Gastroesophageal sphincter (tissue), 4 donors: Measurements from ENCODE around the gene XRCC4. TPM values are rescaled to one million over a fixed set of nuclear protein-coding genes. Genes with fewer than 3 reads are reported as not detected.

ENCODE experiments used
- ATAC-seq: fragments of 150-250 bp; one replicate; pipeline ENCODE4 v1.9.1; 2016; ENCODE audit warnings: mild to moderate bottlenecking, moderate library complexity
- H3K27ac ChIP-seq, 4 donors: fragments of 200-600 bp; sonication (generic) in 3 of 4; 1 replicate in 3 of 4; 2 replicates in 1 of 4; pipeline ENCODE4 v1.5.1; 2016 to 2019
- H3K27me3 ChIP-seq: fragments of 200-600 bp; sonication (generic); one replicate; pipeline ENCODE4 v1.5.1; 2019
- H3K36me3 ChIP-seq, 2 donors: fragments of 200-600 bp; sonication (generic); one replicate each; pipeline ENCODE4 v1.5.1; 2019; ENCODE audit warnings: control low read depth in 1 of 2
- H3K4me1 ChIP-seq, 3 donors: fragments of 200-600 bp; sonication (generic); 1 replicate in 2 of 3; 2 replicates in 1 of 3; pipeline ENCODE4 v1.5.1; 2016 to 2019; ENCODE audit warnings: control low read depth in 2 of 3
- H3K4me3 ChIP-seq, 2 donors: fragments of 200-600 bp; sonication (generic); one replicate each; pipeline ENCODE4 v1.5.1; 2019; ENCODE audit warnings: mild to moderate bottlenecking in 1 of 2, moderate library complexity in 1 of 2
- H3K9me3 ChIP-seq, 3 donors: fragments of 200-600 bp; sonication (generic); one replicate each; pipeline ENCODE4 v1.5.1; 2017 to 2019; ENCODE audit warnings: control low read depth in 2 of 3
- CTCF ChIP-seq, 4 experiments: fragments of 200-600 bp in 2 of 4; fragments of 450-650 bp in 2 of 4; sonication (generic) in 1 of 4; IDR thresholded peaks; one replicate each; pipeline ENCODE4 v1.5.1; 2017 to 2019; ENCODE audit warnings: antibody characterized with exemption in 4 of 4, mild to moderate bottlenecking in 2 of 4, moderate library complexity in 2 of 4
- EP300 ChIP-seq: sonication (generic); formaldehyde crosslinking; IDR thresholded peaks from one replicate; pipeline ENCODE4 v1.6.1; 2017; ENCODE audit warnings: antibody characterized with exemption, mild to moderate bottlenecking
- POLR2A ChIP-seq, 2 donors: fragments of 450-650 bp; IDR thresholded peaks; one replicate each; pipeline ENCODE4 v1.6.1; 2017; ENCODE audit warnings: antibody characterized with exemption in 2 of 2, mild to moderate bottlenecking in 2 of 2, moderate library complexity in 1 of 2
- POLR2AphosphoS5 ChIP-seq: sonication (generic); formaldehyde crosslinking; IDR thresholded peaks from one replicate; pipeline ENCODE4 v1.6.1; 2017; ENCODE audit warnings: antibody characterized with exemption
- WGBS, 2 donors: methylation state at CpG; one replicate each; pipeline ENCODE4 v1.1.5; 2018; ENCODE audit warnings: low coverage in 1 of 2; 5-methylcytosine and 5-hydroxymethylcytosine counted together
- total RNA-seq, 4 donors: library from RNA; depleted of rRNA; stranded (reverse); fragments of >200 nt; gene quantifications; one replicate each; pipeline ENCODE4 v1.1.0, GENCODE V29; 2016

The XRCC4 gene
- total RNA-seq, 4 donors from 2014 or later: 3.7 to 9.3 (median 5.4) TPM

GRCh38 chr5:83069096-83069799 lies 8.1 kb upstream of the XRCC4 start:
- Histone ChIP-seq H3K36me3 (peaks cover 0 to 5% of the 10 kb centered on the region in 2 donors), H3K9me3 (no peaks in the 10 kb centered on the region), H3K27ac (no peak overlapping the region), H3K27me3 (no peaks in the 10 kb centered on the region), H3K4me1 (peaks cover 0 to 46% (median 2%) of the 10 kb centered on the region in 3 donors), H3K4me3 (no peak overlapping the region)
- no peak for ATAC-seq
- WGBS, 2 donors: 67 to 81% methylated on average over 2 of the region's 2 CpGs
- TF ChIP-seq CTCF (IDR thresholded peaks at IDR 0.05): no peak
- TF ChIP-seq EP300: no peak
- TF ChIP-seq POLR2A (IDR thresholded peaks at IDR 0.05): no peak
- no peak for TF ChIP-seq POLR2AphosphoS5

GRCh38 chr5:83071286-83072051 lies 5.9 kb upstream of the XRCC4 start:
- H3K4me1 ChIP-seq: peaks cover 7 to 68% (median 11%) of the 10 kb centered on the region in 3 donors
- no peak overlapping the region for H3K27ac ChIP-seq
- no peaks in the 10 kb centered on the region for H3K9me3 ChIP-seq
- WGBS, 2 donors: 86 to 87% methylated on average over 2 of the region's 2 CpGs
- H3K36me3 ChIP-seq: no peaks in the 10 kb centered on the region
- H3K4me3 ChIP-seq: no peak overlapping the region
- no peak for ATAC-seq
- TF ChIP-seq CTCF (IDR thresholded peaks at IDR 0.05) (no peak), POLR2AphosphoS5 (no peak), EP300 (no peak), POLR2A (IDR thresholded peaks at IDR 0.05) (no peak)
- no peaks in the 10 kb centered on the region for H3K27me3 ChIP-seq

- no peaks in the 10 kb centered on the region for H3K9me3 ChIP-seq
- H3K4me3 ChIP-seq: no peak overlapping the region
- H3K27ac ChIP-seq: no peak overlapping the region
- no peak for ATAC-seq
- WGBS, 2 donors: 21 to 34% methylated on average over 6 of the region's 6 CpGs
- no peaks in the 10 kb centered on the region for H3K36me3 ChIP-seq
- H3K27me3 ChIP-seq: no peaks in the 10 kb centered on the region
- H3K4me1 ChIP-seq: peaks cover 7 to 73% (median 11%) of the 10 kb centered on the region in 3 donors
- TF ChIP-seq EP300: no peak
- no peak for TF ChIP-seq CTCF (IDR thresholded peaks at IDR 0.05)
- no peak for TF ChIP-seq POLR2AphosphoS5
- TF ChIP-seq POLR2A (IDR thresholded peaks at IDR 0.05): no peak
Observed at GRCh38 chr5:83072966-83073365, 4.4 kb upstream of the XRCC4 start.

GRCh38 chr5:83077662-83078261 lies 415 bp downstream of the XRCC4 start:
- peak; percentile 4 for ATAC-seq
- Histone ChIP-seq H3K9me3 (no peaks in the 10 kb centered on the region), H3K27me3 (no peaks in the 10 kb centered on the region), H3K4me1 (peaks cover 7 to 45% (median 11%) of the 10 kb centered on the region in 3 donors), H3K4me3 (peak overlapping the region; percentile 59 to 98), H3K36me3 (no peaks in the 10 kb centered on the region), H3K27ac (peak overlapping the region; percentile 80 to 98 (median 82))
- TF ChIP-seq EP300 (no peak), POLR2AphosphoS5 (no peak), POLR2A (IDR thresholded peaks at IDR 0.05) (no peak), CTCF (IDR thresholded peaks at IDR 0.05) (no peak)
- WGBS, 2 donors: 1 to 4% methylated on average over 11 to 14 of the region's 14 CpGs
